CD1c-positive myeloid dendritic cell (primary cell): Measurements from ENCODE around the gene TBC1D5.
A peak's percentile ranks its signal among the peaks of the same experiment; 100 is the strongest.

Experiments used
- DNase-seq: peaks from one replicate; pipeline ENCODE4 v3.0.0-alpha.2; 2016; ENCODE audit errors: extremely low spot score

Gene TBC1D5

DNA sequence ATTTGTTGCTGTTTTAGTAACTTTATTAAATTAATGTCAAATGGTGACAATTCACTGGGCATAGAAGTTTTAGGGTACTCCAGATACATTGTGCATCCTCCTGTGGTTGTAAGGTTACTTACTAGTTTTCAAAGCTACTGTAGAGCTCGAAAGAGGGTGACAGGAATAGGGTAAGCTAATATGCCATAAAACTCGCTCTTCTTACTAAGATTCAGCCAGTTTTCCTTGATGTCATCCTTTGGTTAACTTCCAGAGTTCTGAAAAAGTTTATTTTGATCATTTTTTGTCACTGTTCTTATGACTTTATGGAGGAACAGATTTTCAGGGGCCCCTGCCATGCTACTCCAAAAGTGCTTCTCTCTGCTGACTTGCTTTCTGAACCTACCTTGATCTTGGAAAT lies 522.8 kb downstream of the TBC1D5 start:
- DNase-seq, result no peak

DNA sequence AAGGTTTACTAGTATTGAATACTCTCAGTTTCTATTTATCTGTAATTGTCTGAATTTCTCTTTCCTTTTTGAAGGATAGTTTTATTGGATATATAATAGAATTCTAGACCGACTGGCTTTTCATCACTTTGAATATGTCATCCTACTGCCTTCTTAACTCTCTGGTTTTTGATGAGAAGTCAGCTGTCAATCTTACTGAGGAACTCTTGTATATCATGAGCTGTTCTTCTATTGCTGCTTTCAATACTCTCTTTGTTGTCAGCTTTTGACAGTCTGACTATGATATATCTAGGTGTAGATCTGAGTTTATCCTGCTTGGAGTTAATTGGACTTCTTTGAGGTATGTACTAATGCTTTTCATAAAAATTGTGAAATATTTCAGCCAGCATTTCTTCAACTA lies 523.8 kb downstream of the TBC1D5 start:
- no peak for DNase-seq

DNA sequence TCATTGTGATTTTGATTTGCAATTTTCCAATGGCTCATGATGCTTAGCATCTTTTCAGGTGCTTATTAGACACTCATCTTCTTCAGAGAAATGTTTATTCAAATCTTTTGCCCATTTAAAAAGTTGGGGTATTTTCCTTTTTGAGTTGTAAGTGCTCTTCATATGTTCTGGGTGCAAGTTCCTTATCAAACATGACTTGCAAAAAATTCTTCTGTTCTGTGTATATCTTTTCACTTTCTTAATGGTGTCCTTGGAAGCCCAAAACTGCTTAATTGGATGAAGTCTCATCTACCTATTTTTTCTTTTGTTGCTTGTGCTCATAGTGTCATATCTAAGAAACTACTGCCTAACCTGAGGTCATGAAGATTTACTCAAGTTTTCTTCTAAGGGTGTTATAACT lies 524.8 kb downstream of the TBC1D5 start:
- no peak for DNase-seq

DNA sequence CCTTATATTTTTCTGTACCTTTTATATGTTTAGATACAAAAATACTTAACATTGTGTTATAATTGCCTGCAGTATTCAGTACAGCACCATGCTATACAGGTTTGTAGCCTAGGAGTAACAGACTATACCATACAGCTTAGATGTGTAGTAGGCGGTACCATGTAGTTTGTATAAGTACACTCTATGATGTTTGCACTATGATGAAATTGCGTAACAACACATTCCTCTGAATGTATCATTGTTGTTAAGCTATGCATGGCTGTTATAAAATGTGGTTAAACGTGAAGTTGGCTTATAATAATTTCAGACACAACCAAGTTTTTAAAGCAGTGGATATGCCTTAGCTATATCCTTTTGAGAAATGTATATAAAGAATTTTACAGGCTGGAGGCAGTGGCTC lies 529.3 kb downstream of the TBC1D5 start:
- no peak for DNase-seq

DNA sequence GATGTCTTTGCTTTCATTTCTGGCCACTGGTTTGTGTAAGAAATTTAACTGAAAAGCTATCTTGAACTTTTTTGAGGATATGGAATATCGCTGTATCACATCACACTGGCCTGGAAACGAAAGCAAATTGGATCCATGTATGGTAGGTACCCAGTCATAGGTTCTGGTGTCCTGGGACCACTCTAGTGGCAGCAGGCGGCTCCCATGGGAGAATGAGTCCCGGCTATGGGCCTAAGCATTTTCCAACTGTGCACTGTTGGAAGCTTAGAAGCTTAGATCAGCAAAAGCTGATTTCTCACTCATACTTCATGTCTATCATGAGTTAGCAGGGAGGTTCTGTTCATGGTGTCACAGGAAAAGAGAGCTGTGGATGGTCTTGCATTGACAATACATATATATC lies 534.5 kb downstream of the TBC1D5 start:
- DNase-seq, result no peak

DNA sequence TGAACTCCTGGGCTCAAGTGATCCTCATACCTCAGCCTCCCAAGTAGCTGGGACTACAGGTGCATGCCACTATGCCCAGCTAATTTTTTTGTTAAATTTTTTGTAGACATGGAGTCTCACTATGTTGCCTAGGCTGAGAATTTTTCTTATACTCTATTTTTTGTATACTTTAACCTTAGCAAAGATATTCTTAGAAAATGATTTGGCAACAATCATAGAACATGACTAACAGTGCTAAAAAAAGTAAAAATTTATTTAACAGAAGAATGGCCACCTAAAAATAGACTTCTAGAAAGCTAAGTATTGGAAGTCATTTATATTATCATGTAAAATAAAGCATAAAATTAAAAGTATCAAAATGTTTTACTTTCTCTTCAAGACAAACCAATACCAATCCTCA lies 535.4 kb downstream of the TBC1D5 start:
- no peak for DNase-seq

DNA sequence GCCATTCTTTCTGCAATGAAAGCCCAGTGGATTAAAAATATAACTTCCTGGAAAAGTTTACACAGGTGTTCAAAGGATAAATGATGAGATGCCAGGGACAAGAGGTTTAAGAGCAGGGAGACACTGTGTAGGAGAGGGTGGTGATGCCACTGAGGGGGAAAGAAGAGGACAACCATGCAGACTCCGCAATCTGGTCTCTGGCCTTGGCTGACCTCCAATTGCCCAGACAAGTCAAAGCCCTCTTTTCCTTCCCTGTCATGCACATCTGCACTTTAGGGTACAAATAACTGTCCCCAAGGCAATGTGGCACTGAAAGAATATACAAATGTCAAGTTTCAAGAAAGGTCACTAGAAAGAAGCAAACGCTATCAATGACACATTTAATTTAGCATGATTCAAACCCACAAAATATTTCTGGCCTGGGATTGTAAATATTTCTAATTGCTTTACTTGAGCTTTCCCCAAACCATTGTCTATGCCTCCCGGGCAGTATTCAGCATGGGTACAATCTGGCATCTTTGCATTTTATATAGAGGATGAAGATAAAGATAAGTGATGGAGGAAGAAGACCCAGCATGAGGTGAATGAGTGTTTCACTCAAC lies 538.3 kb downstream of the TBC1D5 start:
- DNase-seq, result no peak

DNA sequence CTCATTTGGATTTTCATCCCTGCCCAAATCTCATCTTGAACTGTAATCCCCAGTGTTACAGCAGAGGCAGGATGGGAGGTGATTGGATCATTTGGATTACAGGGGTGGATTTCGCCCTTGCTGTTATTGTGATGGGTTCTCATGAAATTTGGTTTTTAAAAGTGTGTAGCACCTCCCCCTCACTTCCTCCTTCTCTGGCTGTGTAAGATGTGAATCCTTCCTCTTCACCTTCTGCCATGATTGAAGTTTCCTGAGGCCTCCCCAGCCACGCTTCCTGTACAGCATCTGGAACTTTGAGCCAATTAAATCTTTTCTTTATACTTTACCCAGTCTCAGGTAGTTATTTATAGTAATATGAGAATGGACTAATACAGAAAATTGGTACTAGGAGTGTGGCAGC lies 540.9 kb downstream of the TBC1D5 start:
- no peak for DNase-seq

DNA sequence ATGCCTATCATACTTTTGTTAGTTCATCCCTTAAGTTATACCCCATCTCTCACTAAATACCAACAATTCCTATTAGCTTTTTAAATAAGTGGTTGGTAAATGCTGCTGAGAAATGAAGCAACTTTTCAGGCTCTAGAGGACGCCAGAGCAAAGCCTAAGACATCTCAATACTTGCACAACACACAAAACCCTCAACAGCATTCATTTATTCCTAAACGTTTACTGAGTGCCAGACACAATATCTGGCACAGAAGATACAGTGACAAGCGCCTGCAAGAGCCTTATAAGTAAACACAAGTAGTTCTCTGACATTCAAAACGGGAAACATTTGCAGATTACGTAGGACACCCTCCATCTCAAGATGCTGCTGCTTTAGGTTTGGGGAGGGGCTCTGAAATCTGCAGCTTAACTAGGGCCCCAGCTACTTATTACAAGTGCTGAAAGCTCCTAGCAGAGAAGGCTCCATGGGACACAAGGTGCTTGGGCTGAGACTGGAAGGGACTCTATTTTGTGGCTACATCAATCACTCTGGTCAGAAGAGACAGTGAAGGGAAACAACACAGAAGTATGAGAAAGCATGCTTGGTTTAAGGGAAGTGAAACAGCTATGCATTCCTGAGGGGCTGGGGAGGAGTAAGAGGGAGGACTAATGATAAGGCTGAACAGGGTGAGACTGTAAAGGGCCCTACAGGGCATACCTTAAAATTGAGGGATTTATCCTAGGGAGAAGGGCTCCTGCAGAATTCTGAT lies 546.4 kb downstream of the TBC1D5 start:
- peak; percentile 27 for DNase-seq

DNA sequence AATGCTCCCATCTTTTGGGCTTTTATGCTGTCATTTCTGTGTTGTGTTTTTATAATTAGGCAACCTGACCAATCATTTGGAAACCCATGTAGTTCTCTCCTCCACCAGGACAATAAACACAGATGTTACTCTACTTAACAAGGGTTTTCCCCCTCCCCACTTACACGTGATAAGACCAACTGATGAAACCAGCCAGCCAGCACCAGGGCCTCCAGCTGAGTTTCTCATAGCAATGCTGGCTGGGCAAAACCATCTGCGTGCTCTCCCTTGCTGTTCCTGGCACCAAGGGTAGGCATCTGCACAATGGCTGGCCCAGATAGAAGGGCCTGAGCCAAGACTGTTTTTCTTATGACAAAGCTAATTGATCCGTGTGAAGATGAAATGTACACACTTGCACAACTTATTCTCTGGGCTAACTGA lies 547.2 kb downstream of the TBC1D5 start:
- no peak for DNase-seq

DNA sequence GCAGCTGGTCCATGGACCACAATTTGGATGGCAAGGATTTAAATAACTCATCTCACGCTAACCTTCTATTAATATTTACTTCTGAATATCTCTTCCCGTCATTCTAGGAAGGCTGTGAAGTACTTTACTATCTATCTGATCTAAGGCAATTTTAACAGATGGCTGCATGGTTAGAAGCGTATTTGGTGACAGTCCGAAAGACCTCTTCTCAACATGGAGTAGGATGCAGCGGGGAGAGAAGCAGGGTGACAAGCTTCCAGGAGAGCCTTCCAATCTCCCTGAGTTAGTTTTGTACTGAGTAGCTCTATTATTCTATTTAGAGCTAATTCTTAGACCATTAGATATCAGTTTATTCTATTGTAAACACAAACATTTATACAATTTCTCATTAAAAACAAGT lies 548.3 kb downstream of the TBC1D5 start:
- no peak for DNase-seq

DNA sequence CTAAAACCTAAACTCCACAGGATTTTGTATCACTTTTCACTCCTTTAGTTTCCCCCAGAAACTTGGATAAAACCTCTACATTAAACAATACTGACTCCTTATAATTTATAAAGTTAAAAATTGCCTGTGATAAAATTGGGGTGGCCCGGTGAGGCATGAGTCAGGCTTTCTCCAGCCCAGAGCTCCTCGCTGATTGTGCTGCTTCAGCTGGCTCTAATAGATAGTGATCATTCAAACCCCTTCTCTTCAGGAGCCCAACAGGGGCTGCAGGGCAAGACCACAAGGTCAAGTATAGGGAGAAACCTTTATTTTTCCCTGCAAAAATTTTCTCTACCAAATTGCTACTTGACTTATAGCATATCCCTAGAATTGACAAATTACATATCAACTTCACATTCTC lies 549.4 kb downstream of the TBC1D5 start:
- DNase-seq, result no peak

DNA sequence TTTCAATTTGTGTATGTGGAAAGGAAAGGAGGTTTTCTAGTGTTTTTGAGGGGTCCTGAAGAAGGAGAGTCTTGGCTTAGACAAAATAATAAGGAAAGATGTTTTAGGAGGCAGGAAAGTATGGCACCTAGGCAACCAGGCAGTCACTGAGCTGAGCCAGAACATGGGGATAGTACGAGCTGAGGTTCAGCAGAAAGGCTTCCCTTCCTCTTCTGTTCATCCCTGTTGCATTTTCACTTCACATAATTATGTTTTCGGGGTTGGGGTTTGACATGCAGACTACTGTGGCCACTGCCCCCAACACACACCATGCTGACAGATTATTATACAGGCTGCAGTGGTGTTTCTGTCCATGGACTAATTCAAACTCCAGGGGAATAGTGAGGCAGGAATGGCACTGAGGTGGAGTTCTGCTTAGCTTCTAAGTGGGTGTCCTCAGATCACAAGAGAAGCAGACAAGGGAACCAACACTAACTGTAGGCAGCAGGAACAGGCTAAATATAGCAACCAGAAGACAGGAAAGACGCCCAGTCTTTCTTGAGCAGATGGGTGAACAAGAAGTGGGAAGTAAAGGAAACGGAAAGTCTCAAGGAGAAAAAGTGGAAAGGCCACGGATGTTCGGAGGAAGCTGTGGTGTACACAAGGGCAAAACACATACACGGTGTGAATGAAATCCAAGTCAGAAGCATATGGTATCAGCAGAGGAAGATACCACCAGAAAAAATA lies 551.9 kb downstream of the TBC1D5 start:
- peak; percentile 56 for DNase-seq

DNA sequence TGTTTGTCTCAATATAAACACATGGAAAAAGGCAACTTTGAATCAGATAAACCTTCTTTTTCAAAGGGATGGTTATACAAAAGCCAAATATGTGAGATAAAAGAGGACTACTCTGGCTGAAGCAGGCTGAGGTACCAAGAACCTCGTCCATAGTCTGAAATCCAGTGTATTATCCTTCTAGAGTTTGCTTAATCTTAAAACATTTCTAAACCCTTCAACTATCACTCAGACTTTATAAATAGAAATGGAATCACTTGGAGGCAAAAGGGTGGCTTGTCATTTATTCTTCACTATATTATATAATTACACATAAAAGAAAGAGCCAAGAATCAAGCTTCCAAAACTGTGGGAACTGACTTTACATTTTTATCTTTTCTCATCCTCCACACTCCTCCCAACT lies 554.1 kb downstream of the TBC1D5 start:
- DNase-seq, result no peak

DNA sequence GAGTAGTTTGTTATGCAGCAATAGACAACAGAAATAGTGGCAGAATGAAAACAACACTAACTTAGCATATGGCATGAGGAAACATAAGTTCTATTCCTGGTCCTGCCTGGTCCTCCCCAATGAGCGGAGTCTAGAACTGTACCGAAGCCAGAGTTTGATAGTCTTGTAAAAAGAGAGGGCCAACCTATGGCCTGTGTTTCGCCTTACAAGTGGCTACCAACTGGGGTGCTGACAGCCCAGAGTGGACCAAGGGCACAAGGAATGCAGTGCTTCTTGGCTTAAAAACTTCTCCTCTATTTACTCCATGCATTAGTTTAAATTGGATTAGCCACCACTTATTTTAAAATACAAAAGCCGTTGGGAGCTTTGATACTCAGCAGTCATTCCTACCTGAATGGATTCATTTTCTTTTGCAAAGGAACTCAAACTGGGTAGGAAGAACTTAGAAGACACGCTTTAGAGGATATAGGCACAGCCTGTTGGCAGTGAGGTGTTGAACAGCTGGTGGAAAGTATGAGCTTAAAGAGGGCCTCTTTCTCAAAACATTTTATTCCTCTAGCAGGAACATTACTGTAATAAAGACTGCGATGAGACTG lies 554.7 kb downstream of the TBC1D5 start:
- no peak for DNase-seq

DNA sequence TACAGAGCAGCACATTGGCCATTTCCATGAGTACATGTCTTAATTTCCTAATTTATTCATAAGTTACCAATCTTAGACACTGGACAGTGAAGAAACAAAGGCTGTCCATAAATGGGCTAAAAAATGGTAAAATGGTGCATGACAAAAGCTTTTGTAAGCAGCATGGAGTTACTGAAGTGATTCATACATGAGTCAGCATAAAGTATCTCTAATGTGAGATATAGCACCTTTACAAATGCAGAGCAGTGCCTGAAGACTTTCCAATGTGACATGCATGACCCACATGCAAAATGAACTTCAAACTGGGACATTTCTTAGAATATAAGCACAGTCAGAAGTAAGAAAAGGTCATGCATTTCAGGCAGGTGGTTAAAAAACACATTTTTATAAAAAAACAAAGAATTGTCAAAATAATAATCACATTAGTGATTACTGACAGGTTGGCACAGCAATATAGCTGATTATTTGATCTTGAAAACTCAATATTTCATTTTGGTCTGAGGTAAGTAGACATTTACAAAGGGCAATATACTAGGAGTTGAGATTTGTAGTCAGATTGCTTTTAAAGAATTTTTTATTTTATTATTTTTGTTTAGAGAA lies 558.4 kb downstream of the TBC1D5 start:
- no peak for DNase-seq

DNA sequence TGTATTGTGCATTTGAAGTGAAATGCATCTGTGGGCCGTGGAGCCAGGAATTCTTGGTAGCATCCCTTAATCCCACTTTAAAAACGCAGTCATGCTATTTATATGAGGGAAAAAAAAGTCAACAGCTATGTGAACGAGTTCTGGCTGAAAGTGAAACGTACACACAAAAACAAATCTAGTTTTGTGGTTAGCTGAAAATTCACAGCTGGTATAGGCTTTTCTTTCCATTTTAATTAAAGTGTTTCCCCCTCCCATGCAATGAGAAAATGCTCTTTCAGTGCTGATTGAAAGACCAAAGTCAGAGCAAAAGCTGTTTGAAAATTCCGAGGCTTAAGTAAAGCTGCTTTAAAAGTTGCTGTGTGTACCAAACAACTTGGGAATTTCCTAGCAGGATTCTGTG lies 560.3 kb downstream of the TBC1D5 start:
- no peak for DNase-seq

DNA sequence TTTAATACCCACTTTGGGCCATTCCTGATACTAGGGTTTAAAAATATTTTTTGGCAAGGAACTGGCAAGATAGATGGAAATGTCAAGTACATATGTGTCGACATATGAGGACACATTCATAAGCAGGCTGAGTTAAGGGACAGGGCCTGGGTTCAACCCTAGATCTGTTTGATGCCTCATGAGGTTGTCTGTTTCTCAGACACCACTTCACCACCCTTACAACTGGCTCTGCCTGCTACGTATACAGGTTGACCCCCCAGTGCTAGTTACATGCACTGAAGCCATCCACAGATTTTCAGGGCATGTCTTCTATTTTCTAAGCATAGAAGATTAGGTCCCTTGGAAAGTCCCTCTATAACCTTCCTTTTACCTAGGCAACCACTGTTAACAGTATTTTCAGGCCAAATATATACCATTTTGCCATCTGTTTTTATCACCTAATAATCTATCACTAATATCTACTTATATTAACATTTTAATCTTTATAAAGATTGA lies 561.0 kb downstream of the TBC1D5 start:
- DNase-seq, result no peak

DNA sequence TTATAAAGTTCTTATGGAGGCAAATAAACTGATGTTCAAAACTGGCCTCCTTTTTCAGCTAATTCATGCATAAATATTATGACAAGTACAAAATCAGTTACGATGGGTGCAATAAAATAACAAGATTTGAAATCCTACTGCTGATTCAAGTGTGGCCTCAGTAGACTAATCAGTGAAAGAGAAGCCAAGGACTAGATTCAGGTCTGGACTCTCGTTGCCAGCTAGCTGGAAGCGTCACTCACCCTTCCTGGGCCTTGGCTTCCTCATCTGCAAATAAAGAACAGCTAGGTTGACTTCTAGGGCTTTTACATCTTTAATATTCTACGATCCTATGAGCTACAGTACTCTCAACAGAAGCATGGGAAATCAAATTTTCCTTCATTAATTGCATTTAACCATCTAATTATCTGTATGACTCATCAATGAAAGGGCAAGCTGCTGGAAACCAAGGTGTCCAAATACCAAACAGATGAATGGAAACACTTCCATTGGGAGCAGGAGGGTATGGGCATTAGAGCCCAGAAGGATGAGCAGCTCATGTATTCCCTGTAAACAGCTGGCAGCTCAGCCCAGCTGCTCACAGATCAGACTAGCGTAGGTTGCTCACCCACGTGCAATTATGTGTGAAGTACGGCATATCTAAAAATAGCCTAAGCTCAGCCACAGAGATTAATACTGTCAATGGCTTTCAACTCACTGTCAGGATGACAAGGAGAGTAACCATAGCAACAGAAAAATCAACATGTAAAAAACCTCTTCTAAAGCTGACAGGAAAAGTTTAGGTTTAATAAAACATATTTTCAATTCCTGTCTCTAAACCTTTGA lies 562.8 kb downstream of the TBC1D5 start:
- DNase-seq, result no peak

DNA sequence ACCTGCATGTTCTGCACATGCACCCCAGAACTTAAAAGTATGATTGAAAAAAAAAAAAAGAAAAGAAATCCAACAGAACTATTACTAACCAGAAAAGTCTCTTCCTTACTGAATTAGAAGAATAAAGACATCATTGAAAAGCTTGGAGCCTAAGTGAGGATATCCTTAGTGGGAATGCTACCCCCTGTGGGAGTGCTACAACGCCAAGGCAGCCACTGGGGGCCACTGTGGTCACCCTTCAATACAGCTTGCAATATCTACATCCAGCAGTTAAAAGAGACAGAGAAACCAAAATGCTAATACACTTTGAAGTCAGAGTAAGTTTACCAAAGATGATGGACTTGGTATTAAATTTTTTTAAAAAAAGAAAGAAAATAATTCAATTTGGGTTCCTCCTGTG lies 565.7 kb downstream of the TBC1D5 start:
- no peak for DNase-seq

DNA sequence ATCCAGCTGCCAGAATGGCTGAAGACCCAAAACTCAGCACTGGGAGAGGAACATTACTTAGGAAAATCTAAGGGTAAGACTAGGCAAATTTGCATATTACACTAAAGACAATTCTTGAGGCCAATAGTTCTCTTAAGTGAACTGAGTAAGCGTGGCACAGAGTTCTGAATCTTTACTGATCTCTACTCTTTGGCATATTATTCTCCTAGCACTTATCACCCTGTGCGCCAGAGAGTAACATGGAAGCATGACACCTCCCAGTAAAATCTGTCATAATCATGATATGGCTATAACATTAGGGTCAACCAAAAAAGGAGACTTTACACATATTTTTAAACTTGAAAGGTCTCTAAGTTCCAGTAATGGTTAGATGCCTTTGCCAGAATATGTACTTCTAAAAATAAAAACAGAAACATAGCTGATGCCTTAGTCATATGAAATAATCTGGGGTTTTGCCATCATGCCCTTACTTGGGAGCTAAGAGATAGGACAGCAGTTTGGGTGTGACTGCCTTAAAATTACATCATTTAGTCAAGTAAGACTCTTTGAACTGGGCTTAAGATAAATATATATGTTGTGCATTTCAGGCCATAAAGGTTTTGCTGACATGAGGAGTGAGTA lies 567.1 kb downstream of the TBC1D5 start:
- no peak for DNase-seq
